HFF-Myc (cell line): ENCODE data around the gene P2RY8.
A peak's percentile ranks its signal among the peaks of the same experiment; 100 is the strongest.
"Not testable (repeated sequence)": the region's sequence is repeated elsewhere in the genome, so short reads cannot be mapped to it uniquely, and the experiment has no call there.

Experiments used
- DNase-seq: peaks from one replicate; pipeline ENCODE4 v3.0.0-alpha.2; 2011; ENCODE audit warnings: low read depth; ENCODE audit errors: extremely low read depth
- H3K4me3 ChIP-seq: replicated peaks from 2 replicates; pipeline ENCODE4 v1.5.1; 2011; ENCODE audit warnings: low read depth, mild to moderate bottlenecking, control low read depth, low read length
- CTCF ChIP-seq: IDR thresholded peaks from 2 replicates; pipeline ENCODE4 v1.5.1; 2012; ENCODE audit warnings: mild to moderate bottlenecking, low read depth, low read length, control low read depth; ENCODE audit errors: missing control alignments

The P2RY8 gene

GRCh38 chrX:1476682-1477081 is 60.3 kb downstream of the P2RY8 start:
- DNase-seq, result no peak
- no peak for TF ChIP-seq CTCF
- H3K4me3 ChIP-seq, result no peak overlapping the region

GRCh38 chrX:1475881-1476280 is 61.1 kb downstream of the P2RY8 start:
- DNase-seq, result no peak
- TF ChIP-seq CTCF, result no peak
- H3K4me3 ChIP-seq, result no peak overlapping the region

- H3K4me3 ChIP-seq, result no peak overlapping the region
- no peak for TF ChIP-seq CTCF
- DNase-seq, result no peak
Observed at GRCh38 chrX:1475481-1475880, 61.5 kb downstream of the P2RY8 start.

- not testable (repeated sequence) for H3K4me3 ChIP-seq, DNase-seq
Observed at GRCh38 chrX:1474593-1474992, 62.4 kb downstream of the P2RY8 start.

- H3K4me3 ChIP-seq, result no peak overlapping the region
- TF ChIP-seq CTCF, result no peak
- DNase-seq, result no peak
Observed at GRCh38 chrX:1472975-1473374, 64.0 kb downstream of the P2RY8 start.

GRCh38 chrX:1468250-1468772 is 68.7 kb downstream of the P2RY8 start:
- H3K4me3 ChIP-seq, result no peak overlapping the region
- no peak for DNase-seq
- peak; percentile 3 for TF ChIP-seq CTCF

GRCh38 chrX:1466971-1467561 is 69.9 kb downstream of the P2RY8 start:
- no peak for TF ChIP-seq CTCF
- no peak for DNase-seq
- H3K4me3 ChIP-seq, result no peak overlapping the region
